DMS53 (cell line): ENCODE results near the gene KLF16.
"Not testable (repeated sequence)": the region's sequence is repeated elsewhere in the genome, so short reads cannot be mapped to it uniquely, and the experiment has no call there.

Source experiments
- DNase-seq: peaks from one replicate; lab custom pipeline; 2025; lab: John Stamatoyannopoulos, UW

KLF16 gene

DNA sequence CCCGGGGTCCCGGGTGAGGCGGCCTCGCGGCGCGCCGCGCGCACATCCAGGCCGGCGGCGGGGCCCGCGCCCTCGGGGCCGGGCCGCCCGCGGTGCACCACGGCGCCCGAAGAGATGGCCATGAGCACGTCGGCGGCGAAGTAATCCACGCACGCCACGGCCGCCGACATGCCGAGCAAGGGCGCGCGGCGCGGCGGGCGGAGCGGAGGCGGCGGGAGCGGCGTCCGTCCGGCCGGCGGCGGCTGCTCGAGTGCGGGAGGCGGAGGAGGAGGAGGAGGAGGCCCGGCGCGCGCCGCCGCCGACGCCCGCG, at the start of gene KLF16:
TSS of gene KLF16 (minus strand) at position 252 of the 310 bp plus-strand sequence. CDS start at position 170, 82 bp downstream.
- no peak for DNase-seq

DNA sequence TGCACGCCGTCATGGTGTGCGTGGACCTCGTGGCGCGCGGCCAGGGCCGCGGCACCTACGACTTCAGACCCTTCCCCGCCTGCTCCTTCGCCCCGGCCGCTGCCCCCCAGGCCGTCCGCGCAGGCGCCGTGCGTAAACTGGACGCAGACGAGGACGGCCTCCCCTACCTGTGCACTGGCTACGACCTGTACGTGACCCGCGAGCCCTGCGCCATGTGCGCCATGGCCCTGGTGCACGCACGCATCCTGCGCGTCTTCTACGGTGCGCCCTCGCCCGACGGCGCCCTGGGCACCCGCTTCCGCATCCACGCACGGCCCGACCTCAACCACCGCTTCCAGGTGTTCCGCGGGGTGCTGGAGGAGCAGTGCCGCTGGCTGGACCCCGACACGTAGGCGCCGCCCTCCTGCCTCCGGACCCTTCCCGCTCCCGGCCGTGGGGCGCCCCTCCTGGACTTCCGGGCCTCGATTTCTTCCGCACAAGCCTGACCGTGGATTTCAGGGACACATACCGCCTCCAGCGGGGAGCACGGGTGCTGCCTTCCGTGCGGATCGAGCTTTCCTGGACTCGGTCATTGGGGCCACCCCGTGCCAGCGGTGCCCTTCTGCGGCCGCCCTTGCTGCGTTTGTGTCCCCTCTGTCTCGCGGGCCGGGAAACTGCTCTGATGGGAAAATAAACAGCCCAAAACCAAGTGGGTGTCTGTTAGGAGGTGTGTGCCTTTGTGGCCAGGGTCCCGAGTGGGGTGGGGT, 49.6 kb upstream of the KLF16 start:
- DNase-seq, result no peak

DNA sequence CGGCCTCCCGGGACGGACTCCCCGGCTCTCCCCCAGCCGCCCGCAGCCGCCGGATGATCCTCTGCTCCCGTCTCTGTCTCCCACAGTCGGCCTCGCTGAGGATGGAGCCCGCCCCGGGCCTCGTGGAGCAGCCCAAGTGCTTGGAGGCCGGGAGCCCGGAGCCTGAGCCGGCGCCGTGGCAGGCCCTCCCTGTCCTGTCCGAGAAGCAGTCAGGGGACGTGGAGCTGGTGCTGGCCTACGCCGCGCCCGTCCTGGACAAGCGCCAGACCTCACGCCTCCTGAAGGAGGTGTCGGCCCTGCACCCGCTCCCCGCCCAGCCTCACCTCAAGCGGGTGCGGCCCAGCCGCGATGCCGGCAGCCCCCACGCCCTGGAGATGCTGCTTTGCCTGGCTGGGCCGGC, 48.6 kb upstream of the KLF16 start:
- DNase-seq, result no peak

- DNase-seq, result no peak
Observed at GRCh38 chr19:1911098-1911497, 47.7 kb upstream of the KLF16 start.

DNA sequence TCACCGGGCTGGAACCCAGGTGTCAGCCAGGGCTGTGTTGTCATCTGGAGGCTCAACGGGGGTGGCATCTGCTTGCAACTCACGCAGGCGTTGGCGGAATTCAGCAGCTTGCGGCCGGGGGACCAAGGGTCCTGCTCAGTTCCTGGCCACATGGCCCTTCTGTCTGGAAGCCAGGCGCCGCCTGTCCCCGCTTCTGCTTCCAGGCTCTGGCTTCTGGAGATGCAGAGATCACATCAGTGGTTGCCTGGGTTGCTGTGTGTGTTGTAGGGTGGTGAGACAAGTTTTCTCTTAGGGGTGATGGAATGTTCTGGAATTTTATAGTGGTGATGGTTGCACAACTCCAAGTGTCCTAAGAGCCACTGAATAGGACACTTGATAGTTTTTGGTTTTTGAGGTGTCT, 46.8 kb upstream of the KLF16 start:
- no peak for DNase-seq

DNA sequence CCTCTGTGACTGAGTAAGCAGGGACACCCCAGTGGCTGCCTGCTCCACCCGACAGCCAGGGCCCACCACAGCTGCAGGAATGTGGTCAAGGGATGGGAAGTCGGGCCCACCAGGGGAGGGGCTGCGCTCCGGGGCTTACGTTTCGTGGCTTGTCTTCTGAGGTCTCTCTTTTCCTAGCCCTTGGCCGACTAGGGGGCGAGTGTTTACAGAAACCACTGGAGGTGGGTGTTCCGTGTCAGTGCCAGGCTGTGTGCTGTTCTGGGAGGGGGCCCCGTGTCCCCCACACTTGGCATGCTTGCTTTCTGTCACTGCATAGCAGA, 46.3 kb upstream of the KLF16 start:
- DNase-seq, result no peak

DNA sequence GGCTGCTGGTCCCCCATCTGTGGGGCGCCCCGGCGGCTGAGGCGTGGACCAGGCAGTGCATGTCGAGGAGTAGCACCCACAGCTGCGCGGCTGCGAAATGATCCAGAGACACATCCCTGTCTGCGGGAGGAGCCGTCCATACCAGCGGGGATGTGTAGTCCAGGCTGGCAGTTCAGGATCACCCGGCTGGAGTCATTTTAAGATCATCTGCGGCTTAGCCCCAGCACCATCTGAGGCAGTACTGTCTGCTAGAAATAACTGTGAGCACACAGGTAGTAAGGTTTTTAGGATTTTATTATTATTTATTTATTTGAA, 44.9 kb upstream of the KLF16 start:
- peak; percentile 72 for DNase-seq

GRCh38 chr19:1907563-1908363, 44.4 kb upstream of the KLF16 start:
- DNase-seq, result peak; percentile 85

DNA sequence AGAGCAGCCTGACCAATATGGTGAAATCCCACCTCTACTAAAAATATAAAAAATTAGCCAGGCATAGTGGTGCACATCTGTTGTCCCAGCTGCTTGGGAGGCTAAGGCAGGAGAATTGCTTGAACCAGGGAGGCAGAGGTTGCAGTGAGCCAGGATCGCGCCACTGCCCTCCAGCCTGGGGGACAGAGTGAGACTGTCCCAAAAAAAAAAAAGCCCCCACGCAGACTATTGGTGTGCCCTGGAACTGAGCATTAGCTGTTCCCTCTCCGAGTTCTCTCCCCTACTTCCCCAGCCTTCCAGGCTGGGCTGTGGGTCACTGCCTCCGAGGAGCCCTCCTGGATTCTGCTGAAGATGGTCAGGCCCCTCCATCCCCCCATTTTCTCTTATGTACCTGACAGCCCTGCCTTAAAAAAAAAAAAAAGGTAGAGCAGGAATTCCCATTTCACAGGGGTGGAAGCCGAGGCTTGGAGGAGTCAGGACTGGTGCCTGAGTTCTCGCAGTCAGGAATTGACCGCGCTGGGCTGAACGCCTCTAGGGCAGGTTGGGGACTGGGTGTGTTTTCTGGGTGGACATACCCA, 43.7 kb upstream of the KLF16 start:
- no peak for DNase-seq

DNA sequence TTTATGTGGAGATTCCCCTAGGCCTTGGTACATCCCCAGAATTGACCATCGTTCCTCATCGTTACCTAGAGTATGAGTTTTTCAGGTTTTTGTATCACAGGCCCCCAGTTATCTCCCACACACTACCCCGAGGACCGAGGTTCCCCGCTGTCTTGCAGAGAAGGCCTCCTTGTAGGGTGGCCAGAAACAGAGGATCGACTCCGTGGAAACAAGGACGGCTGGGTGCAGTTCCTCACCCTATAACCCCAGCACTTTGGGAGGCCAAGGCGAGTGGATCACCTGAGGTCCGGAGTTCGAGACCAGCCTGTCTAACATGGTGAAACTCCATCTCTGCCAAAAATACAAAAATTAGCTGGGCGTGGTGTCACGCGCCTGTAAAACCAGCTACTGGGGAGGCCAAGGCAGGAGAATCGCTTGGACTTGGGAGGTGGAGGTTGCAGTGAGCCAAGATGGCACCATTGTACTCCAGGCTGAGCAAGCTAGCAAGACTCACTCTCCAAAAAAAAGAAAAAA, 42.5 kb upstream of the KLF16 start:
- DNase-seq, result no peak

DNA sequence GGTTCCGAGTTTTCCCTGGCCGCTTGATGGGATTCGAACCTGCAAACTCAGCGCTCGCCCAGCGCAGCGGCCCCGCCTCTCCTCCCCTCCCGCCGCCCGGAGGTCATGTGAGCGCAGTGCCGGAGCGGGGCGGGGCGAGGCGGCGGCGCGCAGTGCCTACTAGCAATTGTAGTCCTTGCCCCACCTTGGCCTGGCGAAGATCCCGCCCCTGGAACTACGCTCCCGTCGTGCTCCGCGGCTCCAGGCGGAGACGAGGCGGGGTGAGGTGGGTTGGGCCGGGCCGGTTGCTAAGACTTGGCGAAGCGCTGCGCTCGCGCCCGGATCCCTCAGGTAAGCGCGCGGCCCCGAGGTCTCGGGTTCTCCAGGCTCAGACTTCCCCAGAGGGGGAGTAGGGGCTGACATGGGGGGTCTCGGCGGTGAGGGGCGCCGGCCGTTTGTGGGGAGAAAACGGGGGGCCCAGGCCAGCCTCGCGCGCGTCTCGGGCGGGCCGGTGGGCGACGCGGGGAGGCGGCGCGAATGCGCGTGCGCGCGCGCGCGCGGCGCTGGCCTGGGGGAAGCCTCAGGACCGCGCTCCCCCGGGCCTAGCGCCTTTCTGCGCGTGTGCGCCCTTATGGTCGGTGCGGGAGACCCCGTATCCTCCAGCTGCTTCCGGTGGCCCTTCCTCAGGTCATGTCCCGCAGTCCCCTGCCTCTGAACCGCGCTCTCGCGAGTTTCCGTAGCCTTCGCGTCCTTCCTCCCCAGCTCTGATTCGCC, 41.9 kb upstream of the KLF16 start, which contains the start of the genes ADAT3 and SCAMP4:
TSS of gene ADAT3 (plus strand) at position 290 of the 753 bp plus-strand sequence. CDS start 6,649 bp downstream, outside the sequence.
TSS of gene SCAMP4 (plus strand) at position 290 of the 753 bp plus-strand sequence. CDS start 9,621 bp downstream, outside the sequence.
- peak; percentile 98 for DNase-seq

- DNase-seq, result no peak
Observed at GRCh38 chr19:1904860-1905109, 41.4 kb upstream of the KLF16 start.

DNA sequence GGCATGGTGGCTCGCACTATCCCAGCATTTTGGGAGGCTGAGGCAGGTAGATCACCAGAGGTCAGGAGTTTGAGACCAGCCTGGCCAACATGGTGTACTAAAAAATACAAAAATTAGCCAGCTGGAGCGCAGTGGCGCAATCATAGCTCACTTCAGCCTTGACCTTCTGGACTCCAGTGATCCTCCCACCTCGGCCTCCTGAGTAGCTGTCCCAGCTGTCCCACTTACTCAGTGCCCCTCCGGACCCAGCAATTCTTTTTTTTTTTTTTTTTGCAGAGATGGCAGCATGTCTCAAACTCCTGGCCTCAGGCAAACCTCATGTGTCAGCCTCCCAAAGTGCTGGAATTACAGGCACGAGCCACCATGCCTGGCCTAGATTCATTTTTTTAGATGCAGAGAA, 39.5 kb upstream of the KLF16 start:
- no peak for DNase-seq

- DNase-seq, result no peak
Observed at GRCh38 chr19:1901940-1902404, 38.6 kb upstream of the KLF16 start.

GRCh38 chr19:1896508-1896907, 33.1 kb upstream of the KLF16 start:
- no peak for DNase-seq

DNA sequence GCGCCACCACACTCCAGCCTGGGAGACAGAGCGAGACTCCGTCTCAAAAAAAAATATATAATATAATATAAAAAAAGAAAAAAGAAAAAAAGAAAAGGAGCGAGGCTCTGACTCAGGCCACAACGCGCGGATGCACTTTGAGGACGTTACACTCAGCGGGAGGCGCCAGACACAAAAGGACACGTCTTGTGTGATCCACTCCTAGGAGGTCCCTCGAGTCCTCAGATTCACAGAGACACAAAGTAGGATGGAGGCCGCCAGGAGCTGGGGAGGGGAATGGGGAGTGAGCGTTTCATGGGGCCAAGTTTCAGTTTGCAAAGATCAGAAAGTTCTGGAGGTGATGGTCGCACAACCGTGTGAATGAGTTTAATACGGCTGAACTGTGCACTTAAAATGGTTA, 30.4 kb upstream of the KLF16 start:
- DNase-seq, result no peak

- DNase-seq, result no peak
Observed at GRCh38 chr19:1889907-1890306, 26.5 kb upstream of the KLF16 start.

DNA sequence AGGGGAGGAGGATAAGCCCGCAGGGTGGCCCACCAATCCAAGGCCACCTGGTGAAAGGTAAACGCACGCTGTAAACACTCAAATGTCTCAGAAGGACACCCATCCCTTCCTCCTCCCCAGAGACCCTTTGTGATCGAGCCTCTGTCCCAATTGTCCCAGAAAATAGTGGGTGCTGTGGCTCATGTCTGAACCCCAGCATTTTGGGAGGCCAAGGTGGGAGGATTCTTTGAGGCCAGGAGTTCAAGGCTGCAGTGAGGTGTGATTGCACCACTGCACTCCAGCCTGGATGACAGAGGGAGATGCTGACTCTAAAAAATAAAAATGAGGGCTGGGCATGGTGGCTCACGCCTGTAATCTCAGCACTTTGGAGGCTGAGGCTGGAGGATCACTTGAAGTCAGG, 25.0 kb upstream of the KLF16 start:
- no peak for DNase-seq

- DNase-seq, result not testable (repeated sequence)
Observed at GRCh38 chr19:1886360-1886759, 23.0 kb upstream of the KLF16 start.

DNA sequence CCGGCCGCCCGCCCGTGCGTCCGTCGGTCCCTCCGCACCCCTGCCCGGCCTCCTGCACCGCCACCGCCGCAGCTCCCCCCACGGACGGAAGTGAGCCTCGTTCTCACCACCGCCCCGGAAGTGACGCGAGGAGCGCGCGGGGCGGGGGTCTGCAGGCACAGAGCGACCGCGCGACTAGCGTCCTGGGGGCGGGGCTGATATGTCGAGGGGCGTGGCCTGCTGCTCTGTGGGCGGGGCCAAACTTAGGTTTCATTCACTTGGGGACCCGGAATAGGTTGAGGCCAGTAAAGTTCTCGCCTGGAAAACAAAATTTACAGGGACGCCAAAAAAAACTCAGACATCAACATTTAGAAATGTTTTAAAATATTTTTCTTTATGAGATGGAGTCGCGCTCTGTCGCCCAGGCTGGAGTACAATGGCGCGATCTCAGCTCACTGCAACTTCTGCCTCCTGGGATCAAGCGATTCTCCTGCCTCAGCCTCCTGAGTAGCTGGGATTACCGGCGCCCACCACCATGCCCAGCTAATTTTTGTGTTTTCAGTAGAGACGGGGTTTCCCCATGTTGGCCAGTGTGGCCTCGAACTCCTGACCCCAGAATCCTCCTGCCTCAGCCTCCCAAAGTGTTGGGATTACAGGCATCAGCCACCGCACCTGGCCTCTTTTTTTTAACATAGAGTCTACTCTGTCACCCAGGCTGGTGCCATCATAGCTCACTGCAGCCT, 22.2 kb upstream of the KLF16 start, which contains the start of gene ABHD17A:
TSS of gene ABHD17A (minus strand) at position 99 of the 722 bp plus-strand sequence. CDS start 3,930 bp downstream, outside the sequence.
- DNase-seq, result peak; percentile 95

DNA sequence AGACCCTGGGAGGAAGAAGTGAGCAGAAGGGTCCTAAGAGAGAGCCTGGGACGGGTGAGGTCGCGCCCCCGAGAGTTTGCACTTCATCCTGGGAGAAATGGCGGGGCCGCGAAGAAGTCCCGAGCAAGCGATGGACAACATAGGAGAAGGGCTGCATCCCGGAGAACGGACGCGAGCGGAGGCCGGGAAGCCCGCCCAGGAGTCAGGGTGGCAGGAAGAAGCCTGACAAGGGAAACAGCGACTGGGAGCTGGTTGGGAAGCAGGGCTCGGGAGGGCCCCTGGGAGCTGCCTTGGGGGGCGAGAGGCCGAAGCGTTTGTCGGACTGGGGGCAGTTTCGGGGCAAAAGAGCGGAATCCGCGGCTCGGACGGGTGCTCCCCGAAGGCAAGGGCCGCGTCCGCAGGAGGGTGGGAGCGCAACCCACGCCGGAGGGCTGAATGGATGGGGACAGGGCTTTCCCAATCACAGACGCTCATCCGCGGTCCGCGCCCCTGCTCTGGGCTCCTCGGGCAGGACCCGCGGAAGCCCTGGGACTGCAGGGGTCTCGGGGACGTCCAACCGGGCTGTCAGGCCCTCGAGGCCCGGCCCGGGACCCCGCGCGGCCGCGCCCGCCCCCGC, 21.4 kb upstream of the KLF16 start:
- peak; percentile 46 for DNase-seq
